ENCODE data around the gene BTF3. TPM values are rescaled to one million over a fixed set of nuclear protein-coding genes. Genes with fewer than 3 reads are reported as not detected.

The BTF3 gene
- total and polyA plus RNA-seq, 9 of the 15 experiments (the other 6 are each of a cell fraction or from before 2014, with no cell fraction given), result 534 to 1,637 (median 848) TPM

DNA sequence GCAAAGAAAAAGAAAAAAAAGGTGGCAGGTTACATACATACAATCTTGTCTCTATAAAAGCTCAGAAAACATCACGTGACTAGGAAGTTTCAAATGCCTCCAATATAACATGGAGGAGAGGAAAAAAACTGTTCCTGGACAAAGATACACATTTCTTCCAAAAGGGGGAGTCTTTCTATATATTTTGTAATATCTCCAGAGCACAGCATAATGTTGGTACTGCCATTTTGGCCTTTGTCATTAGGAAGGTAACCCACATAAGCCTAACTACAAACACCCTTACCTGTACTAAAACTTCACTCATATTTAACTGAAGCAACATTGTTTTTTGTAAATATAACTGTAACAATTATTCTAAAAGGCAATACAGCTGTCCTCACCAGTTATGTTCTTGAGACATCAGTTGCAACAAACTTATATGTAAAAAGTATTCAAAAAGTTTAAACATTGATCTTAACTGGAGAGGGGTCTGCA is 1.2 kb upstream of the BTF3 start (continued):
- 0 out of 2 replicates have a peak, but pooled peaks have one; percentile 56 for TF ChIP-seq BACH1 (tag; IDR thresholded peaks at IDR 0.05)
- no peak for TF ChIP-seq DLX4 (CRISPR knock-in tag; IDR thresholded peaks at IDR 0.05)
- TF ChIP-seq, protein P1, sequence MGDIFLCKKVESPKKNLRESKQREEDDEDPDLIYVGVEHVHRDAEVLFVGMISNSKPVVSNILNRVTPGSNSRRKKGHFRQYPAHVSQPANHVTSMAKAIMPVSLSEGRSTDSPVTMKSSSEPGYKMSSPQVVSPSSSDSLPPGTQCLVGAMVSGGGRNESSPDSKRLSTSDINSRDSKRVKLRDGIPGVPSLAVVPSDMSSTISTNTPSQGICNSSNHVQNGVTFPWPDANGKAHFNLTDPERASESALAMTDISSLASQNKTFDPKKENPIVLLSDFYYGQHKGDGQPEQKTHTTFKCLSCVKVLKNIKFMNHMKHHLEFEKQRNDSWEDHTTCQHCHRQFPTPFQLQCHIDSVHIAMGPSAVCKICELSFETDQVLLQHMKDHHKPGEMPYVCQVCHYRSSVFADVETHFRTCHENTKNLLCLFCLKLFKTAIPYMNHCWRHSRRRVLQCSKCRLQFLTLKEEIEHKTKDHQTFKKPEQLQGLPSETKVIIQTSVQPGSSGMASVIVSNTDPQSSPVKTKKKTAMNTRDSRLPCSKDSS (IDR thresholded peaks at IDR 0.05; ENCODE audit: low read depth, partially characterized antibody), result no peak
- TF ChIP-seq ZNF644 (tag; IDR thresholded peaks at IDR 0.05; ENCODE audit: low read depth), result no peak
- TF ChIP-seq ZC3H11A (IDR thresholded peaks at IDR 0.05; ENCODE audit: low read depth, low read length), result no peak
- no peak for TF ChIP-seq ZBTB8A (IDR thresholded peaks at IDR 0.05; ENCODE audit: partially characterized antibody)
- no peak for TF ChIP-seq ZNF318 (IDR thresholded peaks at IDR 0.05; ENCODE audit: borderline replicate concordance in 1 of 2, low read depth in 1 of 2)
- no peak for TF ChIP-seq CUX1 (CRISPR knock-in tag; IDR thresholded peaks at IDR 0.05)
- no peak for TF ChIP-seq U2AF2 (optimal IDR thresholded peaks at IDR 0.05; ENCODE audit: low read depth, low read length)
- TF ChIP-seq DPF2 (IDR thresholded peaks at IDR 0.05), result no peak; the same call in 1 of the 2 replicates
